HG03108 (cell line): ENCODE results near the gene DSTYK.
A peak's percentile ranks its signal among the peaks of the same experiment; 100 is the strongest.
"Not testable (repeated sequence)": the region's sequence is repeated elsewhere in the genome, so short reads cannot be mapped to it uniquely, and the experiment has no call there.

Experiments
- ATAC-seq: cut with Tn5 transposase; IDR thresholded peaks from one replicate; pipeline ENCODE4 v1.9.1; 2021; ENCODE audit warnings: moderate library complexity; ENCODE audit not compliant: unreplicated experiment

DSTYK gene

DNA sequence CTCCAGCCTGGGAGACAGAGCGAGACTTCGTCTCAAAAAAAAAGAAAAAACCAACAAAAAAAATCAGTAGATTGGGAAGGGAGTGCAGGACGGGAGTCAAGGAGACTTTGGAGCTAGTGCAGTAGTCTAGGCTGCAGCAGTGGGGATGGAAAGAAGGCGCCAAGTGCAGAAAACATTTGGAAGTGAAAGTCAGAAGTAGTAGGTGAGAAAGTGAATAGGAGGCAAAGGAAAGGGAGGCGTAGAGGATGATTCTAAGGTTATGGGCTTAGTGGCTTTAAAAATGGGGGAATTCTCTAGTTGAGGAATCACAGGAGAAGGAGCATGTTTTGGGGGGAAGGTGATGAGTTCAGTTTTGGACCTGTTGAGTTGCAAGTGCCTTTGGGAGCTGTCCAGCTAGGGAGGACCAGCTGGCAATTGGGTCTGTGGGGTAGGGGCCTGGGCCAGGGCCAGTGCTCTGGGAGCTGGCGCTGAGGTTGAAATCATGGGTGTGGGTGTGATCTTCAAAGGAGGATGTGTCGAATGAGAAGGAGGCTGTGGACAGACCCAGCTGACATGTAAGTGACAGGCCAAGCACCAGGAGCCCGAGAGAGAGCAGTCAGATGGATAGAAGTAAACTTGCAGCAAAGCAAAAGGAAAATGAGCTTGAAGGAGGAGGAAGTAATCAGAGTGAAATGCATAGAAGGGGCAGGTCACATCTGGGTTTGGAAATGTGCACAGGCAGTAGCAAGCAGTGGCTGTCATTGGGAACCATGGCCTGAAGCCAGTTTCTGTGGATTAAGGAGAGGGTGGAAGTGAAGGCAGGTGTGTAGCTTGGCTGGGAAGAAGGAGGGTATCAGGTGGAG is 32.1 kb upstream of the DSTYK start:
- ATAC-seq, result no peak

DNA sequence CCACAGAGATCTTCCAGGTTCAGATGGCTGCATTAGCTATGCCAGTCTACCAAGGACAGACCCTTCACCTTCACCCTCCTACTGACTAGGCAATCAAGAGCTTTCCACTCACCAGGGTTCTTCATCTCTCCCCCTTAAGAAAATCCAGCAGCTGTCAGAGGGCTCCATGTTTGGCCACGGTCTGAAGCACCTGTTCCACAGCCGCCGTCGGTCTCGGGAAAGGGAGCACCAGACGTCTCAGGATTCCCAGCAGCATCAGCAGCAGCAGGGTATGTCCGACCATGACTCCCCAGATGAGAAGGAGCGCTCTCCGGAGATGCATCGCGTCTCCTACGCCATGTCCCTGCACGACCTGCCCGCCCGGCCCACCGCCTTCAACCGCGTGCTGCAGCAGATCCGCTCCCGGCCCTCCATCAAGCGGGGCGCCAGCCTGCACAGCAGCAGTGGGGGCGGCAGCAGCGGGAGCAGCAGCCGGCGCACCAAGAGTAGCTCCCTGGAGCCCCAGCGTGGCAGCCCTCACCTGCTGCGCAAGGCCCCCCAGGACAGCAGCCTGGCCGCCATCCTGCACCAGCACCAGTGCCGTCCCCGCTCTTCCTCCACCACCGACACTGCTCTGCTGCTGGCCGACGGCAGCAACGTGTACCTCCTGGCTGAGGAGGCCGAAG is 30.0 kb upstream of the DSTYK start:
- ATAC-seq, result no peak

DNA sequence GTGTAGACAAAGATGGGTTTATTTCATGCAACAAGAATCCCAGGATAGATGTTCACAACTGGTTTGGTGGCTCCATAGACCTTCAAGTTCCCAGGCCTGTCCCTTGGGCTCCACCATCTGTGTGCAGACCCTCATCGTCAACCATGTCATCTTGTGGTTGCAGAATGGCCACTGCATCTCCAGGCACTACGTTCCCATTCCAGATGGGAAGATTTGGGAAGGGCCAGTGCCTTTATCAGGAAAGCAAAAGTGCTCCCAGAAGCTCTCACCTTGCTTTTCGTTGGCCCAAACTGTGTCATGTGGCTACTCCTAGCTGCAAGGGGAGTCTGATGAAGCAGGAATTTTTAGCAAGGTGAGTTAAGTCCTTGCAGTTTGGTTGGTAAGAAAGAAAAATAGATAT is 29.1 kb upstream of the DSTYK start:
- no peak for ATAC-seq

DNA sequence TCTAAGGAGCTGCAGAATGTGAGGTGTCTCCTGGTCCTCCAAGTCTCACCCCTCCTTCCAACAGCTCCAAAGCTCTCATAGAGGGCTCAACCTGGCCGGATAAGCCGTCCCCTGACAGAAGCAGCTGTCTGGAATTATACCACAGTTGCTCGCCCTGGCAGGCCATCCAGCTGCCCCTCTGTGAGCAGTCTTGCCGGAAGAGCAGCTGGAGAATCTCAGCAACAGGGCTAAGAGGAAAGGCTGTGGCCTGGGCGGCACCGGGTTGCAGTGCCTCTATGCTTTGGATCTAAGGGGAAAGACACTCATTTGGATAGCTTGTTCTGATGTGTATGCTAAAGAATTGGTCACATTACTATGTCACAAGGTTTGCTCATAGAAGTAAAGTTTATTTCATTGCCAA is 28.6 kb upstream of the DSTYK start:
- no peak for ATAC-seq

DNA sequence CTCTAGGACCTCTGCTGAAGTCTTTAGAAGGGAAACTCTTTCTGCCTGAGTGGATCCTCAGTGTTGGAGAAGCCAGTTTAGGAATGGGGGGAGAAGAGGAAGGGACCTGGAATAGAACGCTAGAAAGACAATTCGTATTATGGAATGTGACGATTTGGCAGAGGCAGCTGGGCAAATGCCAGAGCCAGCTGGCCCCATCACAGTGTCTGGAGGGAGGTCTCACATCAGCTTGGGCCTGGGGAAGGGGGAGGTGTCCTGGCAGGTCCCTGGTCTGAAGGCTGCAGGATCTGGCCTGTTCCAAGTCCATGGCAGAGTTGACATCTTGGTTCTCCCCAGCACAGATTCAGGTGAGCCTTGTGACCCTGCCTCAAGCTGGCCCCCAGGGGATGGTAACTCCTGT is 27.6 kb upstream of the DSTYK start:
- no peak for ATAC-seq

DNA sequence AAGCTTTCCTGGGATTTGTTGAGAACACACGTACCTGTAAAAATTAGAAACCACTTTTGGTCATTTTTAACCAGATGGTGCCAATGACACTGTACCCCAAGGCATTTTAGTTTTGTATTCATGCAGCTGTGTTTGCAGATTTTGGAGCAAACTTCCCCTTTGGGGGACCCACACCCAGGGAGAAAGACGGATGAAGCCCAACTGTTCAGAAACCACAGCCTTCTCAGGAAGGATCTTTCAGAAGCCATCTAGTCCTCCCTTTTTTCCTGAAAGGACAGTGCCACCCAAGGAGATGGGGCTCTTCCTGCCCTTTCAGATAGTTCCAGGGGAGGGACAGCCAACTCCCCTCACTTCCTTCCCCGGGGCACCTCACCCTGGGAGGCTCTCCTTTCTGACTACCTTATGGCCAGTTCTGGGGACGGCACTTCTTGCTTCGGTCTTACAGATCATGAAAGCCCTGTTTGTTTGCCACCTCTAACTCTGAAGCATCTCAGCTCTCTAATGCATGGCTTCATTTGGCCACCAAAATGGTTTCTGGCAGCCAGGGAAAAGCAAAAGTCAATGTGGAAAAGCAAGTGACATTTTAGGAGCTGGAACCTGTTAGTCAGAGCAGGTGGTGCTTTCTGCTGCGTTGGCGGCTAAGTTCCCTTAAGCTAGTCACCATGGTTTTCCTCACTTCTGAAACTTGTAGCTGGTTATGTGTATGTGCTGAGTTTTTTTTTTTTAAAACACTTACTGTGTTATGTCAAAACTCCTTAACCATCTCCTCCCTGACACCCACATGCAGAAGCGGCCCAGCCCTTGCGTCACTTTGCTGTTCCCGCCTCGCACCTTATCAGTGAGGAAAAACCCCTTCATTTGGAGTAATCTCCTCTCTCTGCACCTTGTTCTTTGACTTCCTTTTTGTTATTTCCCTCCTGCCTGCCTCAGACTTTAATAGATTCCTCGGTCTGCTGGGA is 26.3 kb upstream of the DSTYK start:
- no peak for ATAC-seq

- no peak for ATAC-seq
Measured at GRCh38 chr1:205236951-205237475, 25.5 kb upstream of the DSTYK start.

DNA sequence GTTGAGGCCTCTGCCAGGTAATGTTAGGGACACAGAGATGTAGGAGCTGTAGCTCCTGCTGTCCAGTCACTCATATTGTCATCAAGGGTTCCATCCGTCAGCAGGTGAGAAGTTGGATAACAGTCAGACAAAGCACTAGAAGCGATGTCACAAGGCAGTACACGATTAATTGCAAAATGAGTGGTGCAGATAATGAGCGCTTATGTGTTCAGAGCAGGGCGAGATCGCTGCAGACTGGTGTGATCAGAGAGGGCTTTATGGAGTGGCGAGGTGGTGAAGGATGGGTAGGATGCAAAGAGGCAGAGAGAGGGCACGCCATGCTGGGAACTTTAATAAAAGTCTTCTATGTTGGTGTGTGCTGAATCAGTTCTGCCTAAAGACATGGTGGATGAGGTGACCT is 25.0 kb upstream of the DSTYK start:
- no peak for ATAC-seq

DNA sequence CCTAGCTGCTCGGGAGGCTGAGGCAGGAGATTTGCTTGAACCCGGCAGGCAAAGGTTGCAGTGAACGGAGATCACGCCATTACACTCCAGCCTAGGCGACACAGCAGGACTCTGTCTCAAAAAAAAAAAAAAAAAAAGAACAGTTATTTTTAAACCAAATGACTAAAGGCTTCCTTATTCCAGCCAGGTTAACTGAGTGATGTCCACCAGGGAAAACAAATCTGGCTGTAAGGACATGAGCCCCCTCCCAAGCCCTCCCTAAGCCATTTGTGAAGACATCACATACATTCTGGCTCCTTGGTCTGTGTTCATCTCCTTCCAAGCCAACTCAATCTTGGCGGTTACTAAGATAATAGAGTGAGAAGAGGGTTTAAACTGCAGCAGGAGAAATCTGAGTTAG is 24.4 kb upstream of the DSTYK start:
- no peak for ATAC-seq

DNA sequence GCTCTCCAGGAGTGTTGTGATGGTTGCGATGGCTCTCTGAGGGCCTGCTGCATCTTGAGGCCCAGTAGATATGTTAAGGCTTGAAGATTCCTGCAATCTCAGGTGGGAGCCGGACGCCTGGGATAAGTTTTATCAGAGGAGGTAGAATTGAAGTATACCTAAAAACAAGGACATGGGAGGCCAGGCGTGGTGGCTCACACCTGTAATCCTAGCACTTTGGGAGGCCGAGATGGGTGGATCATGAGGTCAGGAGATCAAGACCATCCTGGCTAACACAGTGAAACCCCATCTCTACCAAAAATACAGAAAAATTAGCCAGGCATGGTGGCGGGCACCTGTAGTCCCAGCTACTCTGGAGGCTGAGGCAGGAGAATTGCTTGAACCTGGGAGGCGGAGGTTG is 22.5 kb upstream of the DSTYK start:
- ATAC-seq, result not testable (repeated sequence)

- ATAC-seq, result no peak
Measured at GRCh38 chr1:205232945-205233397, 21.5 kb upstream of the DSTYK start.

DNA sequence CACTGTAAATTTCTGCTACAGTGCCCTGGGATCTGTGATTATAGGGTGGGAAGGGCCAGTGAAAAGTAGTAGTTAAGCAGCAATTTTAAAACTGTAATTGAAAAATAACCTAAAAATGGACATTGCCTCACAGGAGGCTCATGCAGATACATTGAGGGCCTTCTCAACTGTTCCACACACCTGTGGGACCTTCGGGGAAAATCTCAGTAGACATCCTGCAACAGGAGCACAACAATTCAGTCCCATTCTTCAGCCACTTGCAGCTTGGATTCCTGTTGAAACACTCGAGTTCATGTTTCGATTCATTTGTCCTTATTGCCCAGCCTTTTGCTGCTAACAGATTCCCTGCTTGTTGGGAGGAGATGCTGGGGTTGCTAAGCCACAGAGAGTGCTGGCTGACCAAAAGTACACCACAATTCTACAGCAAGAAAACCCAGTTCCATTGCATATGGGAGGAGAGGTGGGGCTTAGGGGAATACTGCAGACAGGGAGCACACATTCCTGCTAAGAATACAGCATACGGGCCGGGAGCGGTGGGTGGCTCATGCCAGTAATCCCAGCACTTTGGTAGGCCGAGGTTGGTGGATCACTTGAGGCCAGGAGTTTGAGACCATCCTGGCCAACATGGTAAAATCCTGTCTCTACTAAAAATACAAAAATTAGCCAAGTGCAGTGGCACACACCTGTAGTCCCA is 20.8 kb upstream of the DSTYK start:
- ATAC-seq, result no peak

GRCh38 chr1:205230982-205231381 is 19.5 kb upstream of the DSTYK start:
- ATAC-seq, result no peak

DNA sequence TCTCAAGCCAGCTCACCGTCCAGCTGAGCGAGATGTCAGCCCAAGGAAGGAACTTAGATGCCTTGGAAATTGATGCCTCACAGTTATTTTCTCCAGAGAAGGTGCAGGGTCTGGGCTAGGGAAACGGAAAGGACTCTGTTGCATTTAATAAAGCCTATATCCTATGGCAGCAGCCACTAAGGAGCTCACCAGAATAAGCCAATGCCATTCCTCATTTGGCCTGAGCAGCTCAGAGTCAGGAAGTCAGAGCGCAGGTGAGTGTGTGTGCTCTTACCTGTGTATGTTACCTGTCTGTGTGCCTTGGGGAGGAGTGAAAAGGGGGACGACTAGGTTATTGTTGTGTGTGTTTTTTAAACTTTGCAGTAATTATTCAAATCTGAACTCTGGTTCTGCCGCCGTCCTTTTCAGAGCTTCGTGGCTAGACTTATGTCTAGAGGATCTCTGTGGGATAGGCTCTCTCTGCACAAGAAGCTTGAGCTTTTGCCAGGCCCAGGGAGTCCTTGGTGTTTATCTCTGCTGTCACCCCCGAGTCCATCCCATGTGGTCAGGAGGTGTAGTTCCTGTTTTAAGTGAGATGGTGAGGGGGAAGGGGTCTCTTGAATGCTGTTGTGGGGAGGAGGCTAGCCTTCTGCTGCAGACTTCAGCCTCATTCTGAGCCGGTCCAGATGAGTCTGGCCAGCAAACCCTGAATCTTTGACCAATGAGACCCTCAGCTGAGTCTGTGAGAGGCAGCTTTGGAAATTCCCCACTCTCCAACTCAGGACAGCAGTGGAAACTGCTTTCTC is 18.6 kb upstream of the DSTYK start:
- ATAC-seq, result no peak

DNA sequence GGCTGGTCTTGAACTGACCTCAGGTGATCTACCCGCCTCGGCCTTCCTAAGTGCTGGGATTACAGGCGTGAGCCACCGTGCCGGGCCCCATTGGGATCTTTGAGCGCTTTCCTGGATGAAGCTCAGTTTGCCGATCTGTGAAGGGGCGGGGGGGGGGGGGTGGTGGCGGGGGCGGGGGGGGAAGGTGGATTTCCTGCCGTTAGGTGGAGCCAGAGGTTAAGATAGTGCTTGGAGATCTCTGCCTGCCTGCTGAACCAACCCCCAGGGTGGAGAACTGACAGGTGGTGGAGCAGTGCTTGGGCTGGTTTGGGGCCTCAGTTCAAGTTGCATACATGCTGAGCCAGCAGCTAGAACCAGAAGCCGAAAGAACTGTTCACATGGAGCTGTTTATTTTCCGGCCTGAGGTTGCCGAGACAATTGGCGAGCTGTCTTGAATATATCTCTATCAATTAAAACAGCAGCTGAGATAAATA is 17.9 kb upstream of the DSTYK start:
- ATAC-seq, result no peak

GRCh38 chr1:205228093-205228521 is 16.6 kb upstream of the DSTYK start:
- no peak for ATAC-seq

GRCh38 chr1:205227584-205228013 is 16.1 kb upstream of the DSTYK start, which contains the start of gene TMCC2:
Gene TMCC2, plus strand, starts transcription at chr1:205227946. Its CDS starts 619 bp downstream, at chr1:205228565.
- peak; percentile 82 for ATAC-seq

DNA sequence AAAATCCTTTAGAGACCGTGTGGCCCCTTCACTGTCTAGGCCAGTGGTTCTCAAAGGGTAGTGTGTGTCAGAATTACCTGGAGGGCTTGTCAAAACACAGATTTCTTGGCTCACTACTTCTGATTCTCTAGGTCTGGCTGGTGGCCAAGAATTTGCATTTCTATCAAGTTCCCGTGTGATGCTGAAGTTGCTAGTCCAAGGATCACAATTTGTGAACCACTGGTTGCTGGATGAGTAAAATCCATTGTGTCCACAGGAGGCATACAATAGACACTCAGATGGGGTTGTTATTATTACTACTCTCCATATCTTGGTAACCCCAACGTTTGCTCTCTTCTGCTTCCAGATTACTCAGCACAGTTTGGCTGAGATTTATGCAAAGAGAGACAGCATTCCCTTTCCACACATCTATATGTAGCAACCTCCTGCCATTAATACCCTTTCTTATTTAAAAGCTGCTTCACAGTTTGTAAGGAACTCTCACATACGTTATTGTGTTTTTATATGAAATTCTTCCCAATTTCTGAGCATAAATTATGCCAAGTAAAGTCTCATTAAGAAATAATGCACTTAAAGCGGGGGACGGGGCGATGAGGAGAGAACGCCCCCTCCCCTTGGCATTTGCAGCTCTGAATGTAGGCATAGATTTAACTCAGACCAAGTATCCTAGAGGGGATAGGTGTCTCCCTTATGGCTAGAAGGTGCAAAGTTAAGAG is 15.5 kb upstream of the DSTYK start:
- ATAC-seq, result no peak
